H1 (cell line): ENCODE results near the gene CRK. TPM values are rescaled to one million over a fixed set of nuclear protein-coding genes. Genes with fewer than 3 reads are reported as not detected.

Experiments
- CTCF ChIA-PET: fragments of 300-600 bp; sonication (Branson Sonifier 250); formaldehyde crosslinking; loops from one replicate; lab custom pipeline; 2021; ENCODE audit not compliant: partially characterized antibody; lab: Charles Lee
- POLR2A ChIA-PET: fragments of 300-600 bp; sonication (Branson Sonifier 250); formaldehyde crosslinking; loops from one replicate; lab custom pipeline; 2021; ENCODE audit warnings: inconsistent platforms; ENCODE audit not compliant: partially characterized antibody; lab: Charles Lee
- DNase-seq, 2 experiments: peaks; one replicate each; pipeline versions ENCODE4 v3.0.0 to v3.0.0-alpha.2; 2010 to 2022; ENCODE audit warnings: low spot score in 2 of 2, low read depth in 1 of 2, mixed read lengths in 1 of 2
- FAIRE-seq: peaks from 2 replicates; lab custom pipeline; 2011; peaks lifted over from hg19 to GRCh38; lab: Jason Lieb, UNC
- H2AFZ ChIP-seq: 2 replicates; pipeline ENCODE4 v1.8.1; 2012; ENCODE audit warnings: low read length, inconsistent platforms
- H2AK5ac ChIP-seq: 2 replicates; pipeline ENCODE4 v1.6.1; 2013; ENCODE audit warnings: low read depth, low read length
- H2BK120ac ChIP-seq: replicated peaks from 2 replicates; pipeline ENCODE3; 2013; ENCODE audit warnings: low read depth, low read length, inconsistent platforms
- H2BK12ac ChIP-seq: 2 replicates; pipeline ENCODE4 v1.6.1; 2013; ENCODE audit warnings: low read depth, low read length
- H2BK15ac ChIP-seq: 2 replicates; pipeline ENCODE4 v1.6.1; 2013; ENCODE audit warnings: low read length
- H2BK20ac ChIP-seq: 2 replicates; pipeline ENCODE4 v1.6.1; 2013; ENCODE audit warnings: low read length
- H2BK5ac ChIP-seq: 2 replicates; pipeline ENCODE4 v1.6.1; 2013; ENCODE audit warnings: low read depth, low read length
- H3K14ac ChIP-seq: 2 replicates; pipeline ENCODE4 v1.6.1; 2013; ENCODE audit warnings: inconsistent platforms; ENCODE audit not compliant: insufficient read length
- H3K18ac ChIP-seq: 2 replicates; pipeline ENCODE4 v1.6.1; 2013; ENCODE audit warnings: low read length; ENCODE audit errors: extremely low read depth
- H3K23ac ChIP-seq: 2 replicates; pipeline ENCODE4 v1.6.1; 2013; ENCODE audit warnings: inconsistent platforms; ENCODE audit not compliant: insufficient read length
- H3K23me2 ChIP-seq: 2 replicates; pipeline ENCODE4 v1.6.1; 2013; ENCODE audit warnings: low read depth, low read length
- H3K27ac ChIP-seq: 2 replicates; pipeline ENCODE4 v1.6.1; 2011; ENCODE audit warnings: low read depth, low read length, inconsistent platforms
- H3K27me3 ChIP-seq, 4 experiments: replicated peaks in 1 of 4; 1 replicate in 1 of 4; 2 replicates in 3 of 4; pipeline versions ENCODE4 v1.6.1 to v1.8.1; 2011 to 2013; ENCODE audit warnings: low read length in 3 of 4, mild to moderate bottlenecking in 3 of 4, inconsistent platforms in 2 of 4, mixed read lengths in 2 of 4, moderate library complexity in 1 of 4; ENCODE audit not compliant: control insufficient read depth in 3 of 4, insufficient read depth in 3 of 4; ENCODE audit errors: extremely low read depth in 1 of 4
- H3K36me3 ChIP-seq, 4 experiments: 2 replicates each; pipeline versions ENCODE4 v1.6.1 to v1.8.1; 2011 to 2013; ENCODE audit warnings: mild to moderate bottlenecking in 4 of 4, low read length in 3 of 4, moderate library complexity in 2 of 4, control low read depth in 1 of 4, inconsistent platforms in 1 of 4; ENCODE audit not compliant: insufficient read depth in 4 of 4, control insufficient read depth in 2 of 4
- H3K4ac ChIP-seq: replicated peaks from 2 replicates; pipeline ENCODE3; 2013; ENCODE audit warnings: low read length, low read depth, mixed read lengths, inconsistent platforms; ENCODE audit not compliant: insufficient read length
- H3K4me1 ChIP-seq, 4 experiments: replicated peaks in 1 of 4; 1 replicate in 1 of 4; 2 replicates in 3 of 4; pipeline versions ENCODE4 v1.6.1 to v1.8.1; 2011 to 2013; ENCODE audit warnings: low read length in 3 of 4, inconsistent platforms in 2 of 4, mixed read lengths in 1 of 4; ENCODE audit not compliant: insufficient read depth in 4 of 4, control insufficient read depth in 3 of 4
- H3K4me2 ChIP-seq, 2 experiments: 2 replicates each; pipeline versions ENCODE4 v1.6.1 to v1.8.1; 2011 to 2013; ENCODE audit warnings: low read depth in 2 of 2, low read length in 2 of 2, control low read depth in 1 of 2, inconsistent platforms in 1 of 2, mild to moderate bottlenecking in 1 of 2; ENCODE audit not compliant: insufficient read depth in 1 of 2
- H3K4me3 ChIP-seq, 4 experiments: fragments of 200-600, 300-600 bp in 1 of 4; sonication (generic), shearing (Covaris generic), sonication (Bioruptor Twin) in 1 of 4; 2 replicates each; pipeline versions ENCODE4 v1.5.1 to v1.8.1; 2011 to 2016; ENCODE audit warnings: low read length in 4 of 4, low read depth in 3 of 4, control low read depth in 2 of 4, inconsistent platforms in 2 of 4, mild to moderate bottlenecking in 2 of 4, mixed read lengths in 1 of 4, moderate library complexity in 1 of 4; ENCODE audit not compliant: insufficient read depth in 2 of 4; ENCODE audit errors: extremely low read depth in 1 of 4
- H3K56ac ChIP-seq: replicated peaks from 2 replicates; pipeline ENCODE3; 2013; ENCODE audit warnings: low read depth, mild to moderate bottlenecking, mixed read lengths, low read length, inconsistent platforms; ENCODE audit not compliant: insufficient read length
- H3K79me1 ChIP-seq: 2 replicates; pipeline ENCODE4 v1.6.1; 2013; ENCODE audit warnings: low read depth, low read length, control low read depth
- H3K79me2 ChIP-seq, 2 experiments: 2 replicates each; pipeline versions ENCODE4 v1.6.1 to v1.8.1; 2012 to 2013; ENCODE audit warnings: low read length in 2 of 2, mild to moderate bottlenecking in 2 of 2, inconsistent platforms in 1 of 2; ENCODE audit not compliant: insufficient read depth in 2 of 2, control insufficient read depth in 1 of 2
- H3K9ac ChIP-seq, 4 experiments: replicated peaks in 1 of 4; 1 replicate in 1 of 4; 2 replicates in 3 of 4; pipeline versions ENCODE4 v1.6.1 to v1.8.1; 2011 to 2013; ENCODE audit warnings: low read depth in 3 of 4, low read length in 3 of 4, control low read depth in 2 of 4, mild to moderate bottlenecking in 2 of 4, moderate library complexity in 2 of 4, inconsistent platforms in 1 of 4; ENCODE audit errors: extremely low read depth in 1 of 4
- H3K9me3 ChIP-seq, 2 experiments: 2 replicates each; pipeline versions ENCODE4 v1.6.1 to v1.8.1; 2012 to 2013; ENCODE audit warnings: mild to moderate bottlenecking in 2 of 2, moderate library complexity in 2 of 2, control low read depth in 1 of 2, inconsistent platforms in 1 of 2, low read depth in 1 of 2, low read length in 1 of 2, mixed read lengths in 1 of 2; ENCODE audit not compliant: insufficient read depth in 2 of 2
- H4K20me1 ChIP-seq, 2 experiments: replicated peaks in 1 of 2; 2 replicates each; pipeline versions ENCODE3 to v1.8.1; 2011 to 2013; ENCODE audit warnings: inconsistent platforms in 2 of 2, low read length in 2 of 2, mild to moderate bottlenecking in 1 of 2; ENCODE audit not compliant: insufficient read depth in 2 of 2, control insufficient read depth in 1 of 2
- H4K5ac ChIP-seq: 2 replicates; pipeline ENCODE4 v1.6.1; 2013; ENCODE audit warnings: low read length, low read depth, mixed read lengths, inconsistent platforms; ENCODE audit not compliant: insufficient read length
- H4K8ac ChIP-seq: 2 replicates; pipeline ENCODE4 v1.8.0; 2013; ENCODE audit warnings: mild to moderate bottlenecking, moderate library complexity, low read length, inconsistent platforms; ENCODE audit not compliant: insufficient read depth; ENCODE audit errors: extremely low read depth
- H4K91ac ChIP-seq: replicated peaks from 2 replicates; pipeline ENCODE3; 2013; ENCODE audit warnings: low read length, mixed read lengths, inconsistent platforms; ENCODE audit not compliant: insufficient read length
- CBX5 ChIP-seq: fragments of 300-800, 300-1000 bp; sonication (generic); IDR thresholded peaks from 2 replicates; pipeline ENCODE4 v1.7.1; 2016; ENCODE audit warnings: antibody characterized with exemption, low read length, low read depth
- CHD1 ChIP-seq: IDR thresholded peaks from 2 replicates; pipeline ENCODE4 v1.6.1; 2012; ENCODE audit warnings: low read depth, low read length, improper control_type of control experiment
- CREB1 ChIP-seq: IDR thresholded peaks from 2 replicates; pipeline ENCODE4 v1.6.1; 2012; ENCODE audit warnings: inconsistent platforms
- HDAC2 ChIP-seq, 2 experiments: fragments of 300-600 bp in 1 of 2; sonication (generic) in 1 of 2; IDR thresholded peaks; 2 replicates each; pipeline ENCODE4 v1.6.1; 2011 to 2012; ENCODE audit warnings: low read depth in 2 of 2, low read length in 2 of 2, mild to moderate bottlenecking in 2 of 2, moderate library complexity in 2 of 2, borderline replicate concordance in 1 of 2, inconsistent platforms in 1 of 2
- NRF1 ChIP-seq: IDR thresholded peaks from 2 replicates; pipeline ENCODE4 v1.6.1; 2011; ENCODE audit warnings: mild to moderate bottlenecking, low read depth, low read length, improper control_type of control experiment
- POU5F1 ChIP-seq: IDR thresholded peaks from 2 replicates; pipeline ENCODE4 v1.6.1; 2011; ENCODE audit warnings: low read depth, mild to moderate bottlenecking, low read length, moderate library complexity
- RBBP5 ChIP-seq: IDR thresholded peaks from 2 replicates; pipeline ENCODE4 v1.7.1; 2012; ENCODE audit warnings: low read depth, mild to moderate bottlenecking, inconsistent platforms, low read length, moderate library complexity, borderline replicate concordance
- TCF12 ChIP-seq: IDR thresholded peaks from 2 replicates; pipeline ENCODE4 v1.6.1; 2011; ENCODE audit warnings: low read depth, mild to moderate bottlenecking, low read length
- WGBS, 2 experiments: shearing (Covaris generic) in 1 of 2; methylation state at CpG; one replicate each; pipeline versions ENCODE4 v1.1.6 to v1.1.7; 2013 to 2015; ENCODE audit warnings: low lambda C conversion rate in 2 of 2, mixed read lengths in 2 of 2, inconsistent platforms in 1 of 2, low coverage in 1 of 2, missing lambda C conversion rate in 1 of 2; ENCODE audit not compliant: insufficient replicate concordance in 2 of 2, insufficient coverage in 1 of 2, insufficient read length in 1 of 2; ENCODE audit errors: extremely low coverage in 1 of 2, missing lambda C conversion rate in 1 of 2; 5-methylcytosine and 5-hydroxymethylcytosine counted together
- polyA plus RNA-seq, 7 experiments: library from polyadenylated mRNA; depleted of rRNA in 3 of 7; stranded (reverse) in 5 of 7; unstranded in 2 of 7; fragments of >200 nt in 5 of 7; fragments of 200-250 nt in 2 of 7; gene quantifications; 1 replicate in 5 of 7; 2 replicates in 1 of 7; 4 replicates in 1 of 7; pipeline versions ENCODE4 v1.2.1 to v1.2.3, GENCODE V29; 2011 to 2013; ENCODE audit warnings: missing spikeins in 2 of 7, mixed read lengths in 2 of 7
- total RNA-seq: library from RNA; stranded (reverse); fragmentation: NEBNext Ultra II Directional; extraction: Animal tissue kit (Norgen Biotek cat#: 25700); gene quantifications from 2 replicates; pipeline ENCODE4 v1.2.1, GENCODE V29; 2021

Gene CRK
- total and polyA plus RNA-seq, 2 of the 8 experiments (the other 6 are each of a cell fraction or from before 2014, with no cell fraction given): 32.8 to 57.1 TPM

DNA sequence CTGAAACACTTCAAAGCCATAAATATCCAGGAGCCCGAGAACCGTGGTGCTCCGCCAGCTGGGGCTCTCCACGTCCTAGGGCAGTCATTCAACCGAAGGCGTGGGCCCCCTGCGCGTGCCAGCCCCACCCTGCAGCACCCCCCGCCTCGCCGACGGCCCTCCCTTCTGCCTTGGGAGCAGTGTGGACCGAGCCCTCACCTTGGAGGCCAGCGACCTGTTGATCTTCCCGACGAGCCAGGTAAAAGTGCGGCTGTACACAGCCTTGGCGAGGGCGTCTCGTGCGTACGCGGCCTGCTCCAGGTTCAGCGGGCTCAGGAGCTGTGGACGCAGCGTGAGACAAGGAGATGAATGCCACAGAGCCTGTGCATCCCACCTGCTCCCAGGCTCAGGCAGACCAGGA lies 22.4 kb upstream of the CRK start:
- 94% methylated on average over 18 of the region's 26 CpGs; no CpG with 5 or more reads in 1 of the 2 experiments for WGBS, 2 experiments
- no peak overlapping the region for H3K14ac ChIP-seq
- FAIRE-seq (no peak), DNase-seq (no peak)
- H2BK5ac ChIP-seq: no peak overlapping the region
- no peak overlapping the region for H3K56ac ChIP-seq
- CTCF ChIA-PET: interaction anchor here (1.4 kb wide), 1 partner anchor 55 kb away, joined by 3 read pairs; no protein-coding TSS in a partner anchor
- no peaks in the 10 kb centered on the region; the same call in 1 of the 2 replicates for H3K79me1 ChIP-seq
- no peak overlapping the region for H2AK5ac ChIP-seq
- H3K4me2 ChIP-seq: no peak overlapping the region
- no peaks in the 10 kb centered on the region for H3K9me3 ChIP-seq
- H3K79me2 ChIP-seq: no peaks in the 10 kb centered on the region
- H4K20me1 ChIP-seq: peaks cover 0 to 10% of the 10 kb centered on the region in 2 experiments
- H4K91ac ChIP-seq: no peak overlapping the region
- H3K18ac ChIP-seq: no peak overlapping the region
- H3K9ac ChIP-seq: no peak overlapping the region
- H4K8ac ChIP-seq: 0 out of 2 replicates have a peak overlapping the region, but pooled peaks have one; percentile 3
- H3K27me3 ChIP-seq: no peaks in the 10 kb centered on the region
- H3K27ac ChIP-seq: no peak overlapping the region
- H2BK120ac ChIP-seq: no peak overlapping the region
- no peak overlapping the region for H3K23ac ChIP-seq
- H3K4ac ChIP-seq: no peak overlapping the region
- no peak overlapping the region for H4K5ac ChIP-seq
- no peak for TF ChIP-seq POU5F1
- no peak for TF ChIP-seq RBBP5
- TF ChIP-seq TCF12: no peak
- no peak for TF ChIP-seq CHD1
- no peak for TF ChIP-seq CBX5
- TF ChIP-seq CREB1: no peak
- TF ChIP-seq NRF1: no peak
- TF ChIP-seq HDAC2 (IDR thresholded peaks at IDR 0.05; ENCODE audit: borderline replicate concordance in 1 of 2, low read depth in 2 of 2, low read length in 2 of 2): no peak
- no peak overlapping the region for H2BK20ac ChIP-seq
- no peak overlapping the region for H2BK12ac ChIP-seq
- POLR2A ChIA-PET: interaction anchor here (1.2 to 2.2 kb wide), 3 partner anchors 9 to 19 kb away, joined by 3 to 7 read pairs (median 6); no protein-coding TSS in a partner anchor
- no peak overlapping the region for H2AFZ ChIP-seq
- no peak overlapping the region for H2BK15ac ChIP-seq
- no peak overlapping the region for H3K4me3 ChIP-seq
- H3K23me2 ChIP-seq: no peaks in the 10 kb centered on the region
- peaks cover 0 to 7% (median 0%) of the 10 kb centered on the region in 4 experiments; a peak in 3 of 7 replicates for H3K4me1 ChIP-seq
- peaks cover 9 to 51% (median 34%) of the 10 kb centered on the region in 4 experiments; a peak in 6 of 8 replicates for H3K36me3 ChIP-seq
